NCI-H345 (cell line): ENCODE measurements around the gene PTPRN2.

Experiments used
- DNase-seq: peaks from one replicate; lab custom pipeline; 2025; lab: John Stamatoyannopoulos, UW

Gene PTPRN2

GRCh38 chr7:158015403-158016179 lies 572.0 kb downstream of the PTPRN2 start:
- DNase-seq: no peak

DNA sequence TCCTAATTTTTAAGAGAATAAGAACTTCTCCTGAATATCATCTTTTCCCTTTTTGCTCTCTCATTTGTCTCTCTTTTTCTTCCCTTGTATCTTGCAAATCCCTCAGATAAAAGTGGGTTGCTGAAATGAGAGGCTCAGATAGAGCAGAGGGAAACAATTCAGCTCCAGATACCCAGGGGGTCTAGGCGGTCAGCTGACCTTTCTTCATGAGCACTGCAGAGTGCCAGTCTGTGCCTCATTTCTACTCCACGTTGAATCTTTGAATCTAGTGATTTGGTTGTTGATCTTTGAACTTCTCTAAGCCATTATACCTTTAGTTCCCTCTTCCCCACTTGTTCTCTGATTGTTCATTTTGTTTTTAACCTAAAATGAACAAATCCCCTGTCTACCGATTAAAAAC lies 572.6 kb downstream of the PTPRN2 start:
- no peak for DNase-seq

GRCh38 chr7:158013085-158013668 lies 574.4 kb downstream of the PTPRN2 start:
- DNase-seq: peak; percentile 51

DNA sequence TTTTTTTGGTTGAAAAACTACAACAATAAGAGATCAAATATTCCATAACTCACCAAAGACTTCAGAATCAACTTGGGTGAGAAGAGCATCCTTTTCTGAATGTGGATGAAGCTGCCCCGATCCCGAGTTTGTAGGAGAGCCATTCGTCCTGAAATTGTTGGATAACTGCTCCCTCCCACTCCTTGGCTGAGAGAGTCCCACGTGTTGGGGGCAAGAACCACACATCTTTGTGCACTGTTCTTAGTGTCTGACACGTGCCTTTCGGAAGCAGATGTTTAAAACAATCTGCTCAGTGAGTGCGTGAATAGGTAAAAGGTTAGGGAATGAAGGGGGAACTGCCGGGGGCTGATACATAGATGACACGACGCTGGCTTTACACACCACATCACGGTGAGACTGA lies 575.7 kb downstream of the PTPRN2 start:
- no peak for DNase-seq

DNA sequence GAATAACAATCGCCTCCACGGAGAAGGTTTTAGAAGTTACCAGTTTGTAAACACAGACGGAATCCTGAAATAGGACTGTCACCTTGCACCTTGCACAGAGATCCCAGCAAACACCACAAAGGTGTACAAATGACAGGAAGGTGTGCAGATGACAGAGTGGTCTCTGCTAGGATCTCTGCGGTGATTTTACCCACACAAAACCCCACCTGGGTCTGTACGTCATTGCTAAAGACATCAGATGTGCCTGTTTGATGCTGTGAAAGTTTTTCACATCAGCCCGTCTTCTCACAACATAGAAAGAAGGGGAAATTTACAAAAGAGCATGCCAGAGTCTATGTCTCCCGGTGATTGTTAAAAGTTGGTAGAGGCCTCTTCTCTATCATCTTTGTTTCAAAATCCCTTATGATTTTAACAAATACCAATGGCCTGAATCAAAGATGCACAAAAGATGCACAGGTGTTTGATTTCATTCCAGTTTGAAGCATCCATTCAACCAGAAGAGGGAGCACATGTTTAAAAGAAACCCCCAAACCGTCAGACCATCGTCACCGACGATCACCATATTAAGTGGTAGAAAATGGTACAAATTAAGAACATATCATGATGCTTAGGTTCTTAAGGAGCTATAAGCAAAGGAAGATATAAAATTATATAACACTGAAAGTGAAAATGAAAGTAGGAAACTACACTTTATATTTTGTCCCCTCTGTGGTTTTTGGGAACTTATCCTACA lies 576.5 kb downstream of the PTPRN2 start:
- no peak for DNase-seq

DNA sequence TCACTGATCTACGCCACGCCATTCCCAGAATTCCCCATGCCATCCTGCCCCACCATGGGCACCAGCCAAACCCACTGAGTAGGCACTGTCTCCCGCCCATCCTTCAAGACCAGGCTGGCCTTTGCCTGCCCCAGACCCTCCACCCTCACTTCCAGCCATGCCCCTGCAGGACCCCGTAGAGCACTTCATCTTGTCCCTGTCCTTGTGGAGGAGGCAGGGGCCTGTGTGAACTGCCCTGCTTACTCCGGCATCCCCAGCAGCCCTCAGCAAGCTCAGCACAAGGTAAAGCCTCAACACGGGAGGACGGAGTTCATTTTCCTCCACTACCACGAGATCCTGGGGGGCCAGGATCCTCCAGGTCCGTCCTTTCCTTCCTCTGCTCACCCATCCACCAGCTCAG lies 577.7 kb downstream of the PTPRN2 start:
- DNase-seq: no peak

DNA sequence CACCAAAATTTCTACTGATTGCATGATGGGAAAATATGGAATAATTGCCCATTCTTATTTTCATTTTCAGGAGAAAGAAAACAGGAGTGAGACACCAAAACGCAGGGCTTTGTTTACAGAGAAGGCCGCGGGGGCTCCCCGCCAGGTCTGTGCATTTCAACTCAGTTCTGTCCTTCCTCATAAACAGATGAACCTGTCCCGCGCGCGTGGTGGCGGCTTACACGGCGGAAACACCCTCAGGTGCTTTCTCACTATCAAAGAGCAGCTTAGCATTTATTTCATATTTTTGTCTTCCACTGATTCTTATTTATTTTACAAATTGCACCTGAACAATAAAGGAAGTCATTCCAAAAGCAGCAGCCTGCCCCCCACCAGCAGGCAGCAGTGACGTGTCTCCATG lies 579.4 kb downstream of the PTPRN2 start:
- no peak for DNase-seq

DNA sequence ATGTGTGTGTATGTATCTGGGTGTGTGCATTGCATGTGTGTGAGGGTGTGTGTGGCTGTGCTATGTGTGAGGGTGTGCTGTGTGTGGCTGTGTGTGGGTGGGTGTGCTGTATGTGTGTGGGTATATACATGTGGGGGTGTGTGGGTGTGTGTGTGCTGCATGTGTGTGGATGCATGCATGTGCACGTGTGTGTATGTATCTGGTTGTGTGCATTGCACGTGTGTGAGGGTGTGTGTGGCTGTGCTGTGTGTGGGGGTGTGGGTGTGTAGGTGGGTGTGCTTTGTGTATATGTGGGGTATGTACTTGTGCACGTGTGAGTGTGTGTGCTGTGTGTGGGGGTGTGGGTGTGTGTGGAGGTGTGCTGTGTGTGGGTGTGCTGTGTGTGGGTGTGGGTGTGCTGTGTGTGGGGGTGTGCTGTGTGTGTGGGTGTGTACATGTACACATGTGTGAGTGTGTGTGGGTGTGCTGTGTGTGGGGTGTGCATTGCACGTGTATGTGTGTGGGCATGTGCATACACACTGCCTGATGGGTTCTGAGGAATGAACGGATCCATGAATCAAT lies 579.8 kb downstream of the PTPRN2 start:
- no peak for DNase-seq

- DNase-seq: no peak
These were observed 580.6 kb downstream of the PTPRN2 start for GRCh38 chr7:158006841-158007696.

GRCh38 chr7:158005531-158005930 lies 582.1 kb downstream of the PTPRN2 start:
- DNase-seq: no peak

DNA sequence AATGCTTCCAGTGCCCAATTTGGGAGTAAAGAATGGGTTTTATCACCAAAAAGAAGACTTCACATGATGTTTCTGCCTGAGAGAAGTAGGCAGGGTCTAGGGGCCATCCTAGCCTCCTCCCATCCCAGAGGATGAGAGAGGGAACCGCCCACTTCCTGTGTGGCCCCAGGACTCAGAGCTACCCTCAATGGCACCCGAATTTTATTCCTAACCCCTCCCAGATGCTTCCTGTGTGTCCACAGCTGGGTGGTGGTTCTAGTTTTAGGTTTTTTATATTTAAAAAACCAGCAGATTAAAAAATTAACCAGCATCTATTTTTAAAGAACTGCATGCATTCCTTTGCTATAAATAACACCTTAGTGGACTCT lies 583.5 kb downstream of the PTPRN2 start:
- no peak for DNase-seq

DNA sequence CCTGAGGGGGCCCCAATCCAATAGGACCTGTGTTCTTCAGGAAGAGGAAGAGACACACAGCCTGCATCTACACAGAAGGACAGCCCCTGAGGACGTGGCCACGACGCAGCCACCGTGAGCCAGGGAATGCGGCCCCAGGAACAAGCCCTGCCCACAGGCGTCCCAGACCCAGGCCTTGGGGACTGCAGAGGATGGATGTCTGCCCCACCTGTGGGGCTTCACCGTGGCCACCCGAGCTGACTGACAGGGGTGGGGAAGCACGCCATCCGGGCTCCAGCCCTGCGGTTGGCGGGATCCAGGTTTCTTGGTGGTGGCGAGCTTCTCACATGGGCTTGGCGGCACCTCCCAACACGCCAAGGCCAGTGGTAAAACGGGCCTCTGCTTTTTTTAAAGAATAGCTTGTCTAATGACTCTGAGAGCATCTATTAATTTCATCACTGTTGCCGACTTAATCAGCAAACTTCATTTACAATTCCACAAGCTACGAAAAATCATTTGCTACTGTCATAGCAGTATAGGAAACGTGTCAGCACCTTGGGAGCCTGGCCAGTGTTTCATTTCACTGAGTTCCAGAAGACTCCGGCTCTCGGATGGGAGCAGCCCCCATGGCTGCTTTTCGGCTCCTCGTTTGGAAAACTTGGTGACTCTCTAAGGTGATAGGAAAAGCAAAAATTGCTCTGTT lies 584.0 kb downstream of the PTPRN2 start:
- no peak for DNase-seq

DNA sequence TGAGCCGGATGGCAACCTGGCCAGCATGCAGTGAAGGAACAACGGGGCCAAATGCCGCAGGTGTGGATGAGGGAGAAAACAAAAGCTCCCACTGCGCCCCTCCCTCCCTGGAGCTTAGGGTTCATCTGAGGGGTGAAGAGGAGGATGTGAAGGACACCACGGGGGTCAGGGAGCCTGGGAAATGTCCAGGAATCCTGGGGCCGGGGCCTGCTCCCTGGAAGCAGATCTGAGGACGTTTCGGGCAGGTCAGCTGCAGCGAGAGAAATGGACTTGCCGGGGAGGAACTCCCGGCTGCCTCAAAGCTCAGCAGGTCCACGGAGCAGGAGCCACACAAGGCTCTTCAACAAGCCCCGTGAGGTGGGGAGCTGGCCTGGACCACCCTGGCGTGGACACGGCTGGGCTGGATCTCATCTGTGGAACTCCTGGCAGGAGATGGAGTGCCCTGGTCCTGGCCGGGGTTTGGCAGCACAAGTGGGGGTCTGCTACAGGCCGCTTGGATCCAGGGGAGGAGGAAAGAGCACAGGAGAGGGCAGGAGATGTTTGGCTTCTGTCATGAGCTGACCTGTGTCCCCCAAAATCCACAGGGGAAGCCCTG lies 585.0 kb downstream of the PTPRN2 start:
- no peak for DNase-seq

DNA sequence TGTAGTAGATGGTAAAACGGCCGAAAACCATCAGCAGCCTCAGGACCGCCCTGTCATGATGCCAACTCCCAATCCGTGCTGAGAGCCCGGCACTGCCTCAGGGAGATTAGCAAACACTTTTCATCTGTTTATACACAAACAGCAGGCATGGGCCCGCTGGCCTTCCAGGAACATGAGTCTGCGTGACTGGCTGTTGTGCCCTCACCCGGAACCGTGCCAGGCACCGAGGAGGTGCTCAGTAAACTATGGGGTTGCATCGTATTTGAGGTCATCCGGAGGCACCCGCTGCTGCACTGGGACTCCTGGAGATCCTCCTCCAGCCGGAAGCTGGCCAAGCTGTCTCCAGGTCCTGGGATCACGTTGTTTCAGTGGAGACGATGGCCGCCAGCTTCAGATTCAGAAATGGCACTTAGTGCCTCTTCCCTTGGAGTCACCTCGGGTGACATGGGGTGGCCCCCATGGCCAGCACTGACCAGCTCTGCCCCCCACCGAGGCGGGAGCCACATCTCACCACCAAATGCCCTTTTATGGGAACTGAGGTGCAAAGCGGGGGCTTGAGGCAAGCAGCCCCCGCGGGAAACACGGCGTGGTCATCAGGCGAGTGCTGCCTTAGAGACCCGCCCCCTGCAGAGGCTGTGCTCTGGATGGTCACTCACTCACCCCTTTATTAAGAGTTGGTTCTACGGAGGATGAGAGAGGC lies 585.9 kb downstream of the PTPRN2 start:
- DNase-seq: peak; percentile 90

GRCh38 chr7:158001003-158001402 lies 586.6 kb downstream of the PTPRN2 start:
- DNase-seq: no peak

GRCh38 chr7:158000160-158000559 lies 587.5 kb downstream of the PTPRN2 start:
- peak; percentile 52 for DNase-seq

DNA sequence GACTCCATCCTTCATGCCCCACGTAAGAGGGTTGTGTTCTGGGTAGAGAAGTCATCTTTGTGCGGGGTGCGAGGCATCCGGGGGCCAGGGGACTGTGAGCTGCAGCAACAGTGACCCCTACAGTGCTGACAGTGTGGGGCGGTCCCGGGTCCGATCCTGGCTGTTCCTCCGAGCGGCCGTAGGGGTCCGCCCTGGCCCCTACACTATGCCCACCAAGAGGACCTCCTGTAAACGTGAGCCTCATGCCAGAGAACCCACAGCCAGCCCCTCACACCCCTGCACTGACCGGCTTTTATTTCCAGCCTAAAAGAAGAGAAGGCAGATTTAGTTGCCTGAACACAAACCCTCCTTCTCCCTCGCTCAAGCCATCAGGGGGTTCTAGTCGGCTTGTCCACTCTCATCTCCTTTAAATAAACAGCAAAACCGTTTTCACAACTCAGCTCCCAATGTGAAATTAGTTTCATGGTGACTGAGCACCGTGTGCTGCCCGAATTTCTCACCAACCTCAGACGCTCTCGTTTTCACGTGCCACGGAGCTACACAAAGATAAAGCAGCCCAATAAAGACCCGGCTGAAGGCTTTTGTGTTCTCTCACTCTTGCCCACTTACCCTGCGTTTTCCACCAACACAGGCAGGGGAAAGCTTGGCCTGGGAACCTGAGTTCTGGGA lies 588.6 kb downstream of the PTPRN2 start:
- DNase-seq: no peak

DNA sequence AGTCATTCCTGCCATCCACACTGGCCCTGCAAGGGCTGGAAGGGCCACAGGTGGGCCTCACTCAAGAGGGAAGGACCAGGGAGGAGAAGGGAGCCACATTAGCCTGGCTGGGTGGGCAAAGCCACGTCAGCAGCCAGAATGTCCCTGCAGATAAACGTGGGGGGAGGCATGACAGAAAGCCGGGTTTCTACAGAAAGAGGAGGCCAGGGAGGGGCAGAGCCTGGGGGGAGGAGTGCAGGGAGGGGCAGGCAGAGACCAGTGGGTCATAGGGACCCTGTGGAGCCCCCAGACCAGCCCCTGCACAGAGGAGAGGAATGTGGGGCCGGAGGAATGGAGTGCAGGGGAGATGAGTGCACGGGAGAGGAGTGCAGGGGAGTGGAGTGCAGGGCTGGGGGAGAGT lies 590.2 kb downstream of the PTPRN2 start:
- no peak for DNase-seq

DNA sequence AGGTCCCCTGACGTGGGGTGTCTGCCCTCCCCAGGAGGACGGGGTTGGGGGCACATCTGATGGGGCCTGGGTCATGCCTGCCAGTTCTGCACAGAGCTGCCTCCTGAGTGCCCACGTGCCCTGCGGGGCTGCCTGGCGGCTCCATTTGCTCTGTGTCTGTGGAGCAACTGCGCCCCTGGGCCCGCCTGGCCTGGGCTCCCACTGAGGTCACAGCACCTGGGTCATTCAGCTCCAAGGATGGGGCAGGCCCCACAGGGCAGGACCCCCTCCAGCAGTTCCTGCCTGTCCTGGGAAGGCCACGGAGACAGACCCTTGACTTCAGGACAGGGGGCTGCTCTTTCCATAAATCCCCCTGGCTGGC lies 590.6 kb downstream of the PTPRN2 start:
- DNase-seq: no peak
